ENCODE measurements around the gene COL15A1. TPM values are rescaled to one million over a fixed set of nuclear protein-coding genes. Genes with fewer than 3 reads are reported as not detected.

Gene COL15A1
- total RNA-seq, 1 donor from 2014 or later: 455 TPM

- DNase-seq: no peak
These were observed 71.7 kb downstream of the COL15A1 start for GRCh38 chr9:99015448-99015847.

GRCh38 chr9:99015890-99016289 is 72.2 kb downstream of the COL15A1 start:
- no peak for DNase-seq

GRCh38 chr9:99016681-99017387 is 73.1 kb downstream of the COL15A1 start:
- DNase-seq: no peak

GRCh38 chr9:99018653-99019052 is 74.9 kb downstream of the COL15A1 start:
- no peak for DNase-seq

GRCh38 chr9:99019510-99020331 is 76.0 kb downstream of the COL15A1 start:
- DNase-seq: peak; percentile 19

- DNase-seq: no peak
These were observed 77.2 kb downstream of the COL15A1 start for GRCh38 chr9:99020786-99021436.

GRCh38 chr9:99021512-99021911 is 77.8 kb downstream of the COL15A1 start:
- no peak for DNase-seq

- no peak for DNase-seq
These were observed 79.5 kb downstream of the COL15A1 start for GRCh38 chr9:99023231-99023630.

- peak; percentile 72 for DNase-seq
These were observed 80.1 kb downstream of the COL15A1 start for GRCh38 chr9:99023831-99024230.

- DNase-seq: no peak
These were observed 81.3 kb downstream of the COL15A1 start for GRCh38 chr9:99024959-99025358.

- DNase-seq: no peak
These were observed 82.0 kb downstream of the COL15A1 start for GRCh38 chr9:99025616-99026270.

- no peak for DNase-seq
These were observed 82.7 kb downstream of the COL15A1 start for GRCh38 chr9:99026271-99026955.

- DNase-seq: no peak
These were observed 83.2 kb downstream of the COL15A1 start for GRCh38 chr9:99026956-99027298.

- no peak for DNase-seq
These were observed 83.7 kb downstream of the COL15A1 start for GRCh38 chr9:99027443-99027842.

GRCh38 chr9:99029083-99029645 is 85.5 kb downstream of the COL15A1 start:
- DNase-seq: peak; percentile 17

GRCh38 chr9:99030092-99030511 is 86.4 kb downstream of the COL15A1 start:
- DNase-seq: no peak

GRCh38 chr9:99030610-99031109 is 87.0 kb downstream of the COL15A1 start:
- no peak for DNase-seq

- DNase-seq: no peak
These were observed 87.6 kb downstream of the COL15A1 start for GRCh38 chr9:99031319-99031718.

- no peak for DNase-seq
These were observed 88.3 kb downstream of the COL15A1 start for GRCh38 chr9:99031994-99032393.

- DNase-seq: no peak
These were observed 90.4 kb downstream of the COL15A1 start for GRCh38 chr9:99034149-99034548.

- no peak for DNase-seq
These were observed 91.6 kb downstream of the COL15A1 start for GRCh38 chr9:99035313-99035712.
